Hepatocyte (in vitro differentiated cells): Measurements from ENCODE around the gene PIGS. TPM values are rescaled to one million over a fixed set of nuclear protein-coding genes. Genes with fewer than 3 reads are reported as not detected.

ENCODE experiments used
- DNase-seq: peaks from one replicate; pipeline ENCODE4 v3.0.0-alpha.2; 2016; ENCODE audit warnings: low spot score
- H2AFZ ChIP-seq: fragments of 200-600 bp; sonication (generic); 2 replicates; pipeline ENCODE4 v1.6.0; 2016; ENCODE audit warnings: antibody characterized with exemption, mild to moderate bottlenecking
- H3K27ac ChIP-seq: fragments of 200-600 bp; sonication (generic); 2 replicates; pipeline ENCODE4 v1.5.1; 2016; ENCODE audit warnings: mild to moderate bottlenecking
- H3K27me3 ChIP-seq: fragments of 200-600 bp; sonication (generic); 2 replicates; pipeline ENCODE4 v1.6.1; 2016
- H3K36me3 ChIP-seq: fragments of 200-600 bp; sonication (generic); replicated peaks from 2 replicates; pipeline ENCODE4 v1.5.1; 2016; ENCODE audit warnings: low read depth; ENCODE audit not compliant: insufficient read depth
- H3K4me1 ChIP-seq: fragments of 200-600 bp; sonication (generic); 2 replicates; pipeline ENCODE4 v1.5.1; 2016; ENCODE audit warnings: mild to moderate bottlenecking, moderate library complexity; ENCODE audit not compliant: insufficient read depth
- H3K4me2 ChIP-seq: fragments of 200-600 bp; sonication (generic); 2 replicates; pipeline ENCODE4 v1.6.0; 2016
- H3K4me3 ChIP-seq: fragments of 200-600 bp; sonication (generic); 2 replicates; pipeline ENCODE4 v1.5.1; 2016; ENCODE audit warnings: mild to moderate bottlenecking
- H3K79me2 ChIP-seq: fragments of 200-600 bp; sonication (generic); 2 replicates; pipeline ENCODE4 v1.6.0; 2017; ENCODE audit warnings: mild to moderate bottlenecking
- H3K9me2 ChIP-seq: fragments of 200-600 bp; sonication (generic); replicated peaks from 2 replicates; pipeline ENCODE4 v1.6.0; 2017; ENCODE audit warnings: mild to moderate bottlenecking; ENCODE audit not compliant: insufficient read depth
- H3K9me3 ChIP-seq: fragments of 200-600 bp; sonication (generic); 2 replicates; pipeline ENCODE4 v1.5.1; 2016; ENCODE audit warnings: low read depth, mild to moderate bottlenecking
- H4K20me1 ChIP-seq: fragments of 200-600 bp; sonication (generic); 2 replicates; pipeline ENCODE4 v1.6.0; 2016; ENCODE audit warnings: mild to moderate bottlenecking; ENCODE audit not compliant: insufficient read depth, poor library complexity, severe bottlenecking
- CTCF ChIP-seq: fragments of 200-600 bp; sonication (generic); IDR thresholded peaks from 2 replicates; pipeline ENCODE4 v1.5.1; 2016; ENCODE audit warnings: antibody characterized with exemption, mild to moderate bottlenecking; ENCODE audit not compliant: poor library complexity
- EZH2 ChIP-seq: fragments of 200-600 bp; sonication (generic); IDR thresholded peaks from 2 replicates; pipeline ENCODE4 v1.6.1; 2016; ENCODE audit warnings: antibody characterized with exemption, mild to moderate bottlenecking, borderline replicate concordance
- EZH2phosphoT487 ChIP-seq: fragments of 200-600 bp; sonication (generic); IDR thresholded peaks from one replicate; pipeline ENCODE4 v1.6.1; 2018; ENCODE audit warnings: antibody characterized with exemption, mild to moderate bottlenecking, low read depth, moderate library complexity; ENCODE audit not compliant: unreplicated experiment, severe bottlenecking
- WGBS: methylation state at CpG from one replicate; pipeline ENCODE4 v1.1.6; 2016; ENCODE audit warnings: low lambda C conversion rate; ENCODE audit errors: missing lambda C conversion rate; 5-methylcytosine and 5-hydroxymethylcytosine counted together
- polyA plus RNA-seq: library from polyadenylated mRNA; unstranded; fragments of >200 nt; fragmentation: Nextera tagmentation; extraction: Ambion mirVana; gene quantifications from 2 replicates; pipeline ENCODE4 v1.2.1, GENCODE V29; 2016
- total RNA-seq: library from RNA; depleted of rRNA; stranded (reverse); fragments of >200 nt; gene quantifications from 2 replicates; pipeline ENCODE4 v1.2.3, GENCODE V29; 2014

Gene PIGS
- total and polyA plus RNA-seq, 2 experiments from 2014 or later = 59.1 to 65.4 TPM

GRCh38 chr17:28547096-28547622, 24.2 kb downstream of the PIGS start:
- no peaks in the 10 kb centered on the region for H3K36me3 ChIP-seq
- no peak overlapping the region for H3K4me3 ChIP-seq
- peaks cover 11% of the 10 kb centered on the region for H3K4me1 ChIP-seq
- H3K79me2 ChIP-seq = peaks cover 22% of the 10 kb centered on the region
- peaks cover 10% of the 10 kb centered on the region for H4K20me1 ChIP-seq
- no peak overlapping the region for H3K4me2 ChIP-seq
- H3K27me3 ChIP-seq = no peaks in the 10 kb centered on the region
- 88% methylated on average over 14 of the region's 14 CpGs for WGBS
- H2AFZ ChIP-seq = no peak overlapping the region
- H3K9me3 ChIP-seq = no peaks in the 10 kb centered on the region
- DNase-seq = no peak
- TF ChIP-seq EZH2phosphoT487 (no peak), CTCF (no peak), EZH2 (no peak)
- H3K9me2 ChIP-seq = no peaks in the 10 kb centered on the region
- no peak overlapping the region for H3K27ac ChIP-seq

GRCh38 chr17:28545787-28546415, 25.4 kb downstream of the PIGS start:
- H3K27me3 ChIP-seq = no peaks in the 10 kb centered on the region
- TF ChIP-seq EZH2phosphoT487 (no peak), CTCF (no peak), EZH2 (no peak)
- H3K27ac ChIP-seq = no peak overlapping the region
- H3K4me2 ChIP-seq = no peak overlapping the region
- 82% methylated on average over 6 of the region's 6 CpGs for WGBS
- peaks cover 3% of the 10 kb centered on the region for H3K4me1 ChIP-seq
- no peaks in the 10 kb centered on the region for H3K9me2 ChIP-seq
- DNase-seq = no peak
- H2AFZ ChIP-seq = no peak overlapping the region
- H4K20me1 ChIP-seq = peaks cover under 1% of the 10 kb centered on the region
- H3K79me2 ChIP-seq = peaks cover 12% of the 10 kb centered on the region
- no peak overlapping the region for H3K4me3 ChIP-seq
- H3K9me3 ChIP-seq = no peaks in the 10 kb centered on the region
- H3K36me3 ChIP-seq = no peaks in the 10 kb centered on the region

GRCh38 chr17:28545141-28545503, 26.2 kb downstream of the PIGS start:
- Histone ChIP-seq H3K4me3 (no peak overlapping the region), H4K20me1 (no peaks in the 10 kb centered on the region), H3K27me3 (no peaks in the 10 kb centered on the region), H2AFZ (no peak overlapping the region), H3K27ac (no peak overlapping the region), H3K4me2 (no peak overlapping the region), H3K9me2 (no peaks in the 10 kb centered on the region), H3K9me3 (no peaks in the 10 kb centered on the region), H3K79me2 (peaks cover 5% of the 10 kb centered on the region), H3K4me1 (no peaks in the 10 kb centered on the region), H3K36me3 (no peaks in the 10 kb centered on the region)
- TF ChIP-seq EZH2phosphoT487 = no peak
- TF ChIP-seq EZH2 = no peak
- TF ChIP-seq CTCF = no peak
- DNase-seq = no peak
- WGBS = 91% methylated on average over 2 of the region's 2 CpGs
